Smooth muscle cell (in vitro differentiated cells): ENCODE results near the gene CD207. TPM values are rescaled to one million over a fixed set of nuclear protein-coding genes. Genes with fewer than 3 reads are reported as not detected.

Experiments
- DNase-seq: peaks from one replicate; lab custom pipeline; 2025; ENCODE audit not compliant: unreplicated experiment; lab: John Stamatoyannopoulos, UW
- H2AFZ ChIP-seq: fragments of 200-600 bp; sonication (generic); 2 replicates; pipeline ENCODE4 v1.6.0; 2016; ENCODE audit warnings: antibody characterized with exemption, low read depth, mild to moderate bottlenecking
- H3F3A ChIP-seq: fragments of 200-600 bp; sonication (generic); 2 replicates; pipeline ENCODE4 v1.6.0; 2017; ENCODE audit warnings: antibody characterized with exemption, low read depth
- H3K27ac ChIP-seq: fragments of 200-600 bp; sonication (generic); 2 replicates; pipeline ENCODE4 v1.5.1; 2016; ENCODE audit warnings: low read depth, mild to moderate bottlenecking
- H3K27me3 ChIP-seq: fragments of 200-600 bp; sonication (generic); 2 replicates; pipeline ENCODE4 v1.6.1; 2016; ENCODE audit warnings: low read depth, mild to moderate bottlenecking
- H3K36me3 ChIP-seq: fragments of 200-600 bp; sonication (generic); 2 replicates; pipeline ENCODE4 v1.5.1; 2016; ENCODE audit warnings: low read depth
- H3K4me1 ChIP-seq: fragments of 200-600 bp; sonication (generic); 2 replicates; pipeline ENCODE4 v1.5.1; 2016; ENCODE audit warnings: low read depth
- H3K4me2 ChIP-seq: fragments of 200-600 bp; sonication (generic); 2 replicates; pipeline ENCODE4 v1.6.0; 2016; ENCODE audit warnings: mild to moderate bottlenecking
- H3K4me3 ChIP-seq: fragments of 200-600 bp; sonication (generic); 2 replicates; pipeline ENCODE4 v1.5.1; 2016; ENCODE audit warnings: mild to moderate bottlenecking
- H3K79me2 ChIP-seq: fragments of 200-600 bp; sonication (generic); 2 replicates; pipeline ENCODE4 v1.6.0; 2016; ENCODE audit warnings: low read depth, mild to moderate bottlenecking
- H3K9ac ChIP-seq: fragments of 200-600 bp; sonication (generic); 2 replicates; pipeline ENCODE4 v1.6.0; 2016; ENCODE audit warnings: low read depth
- H3K9me3 ChIP-seq: fragments of 200-600 bp; sonication (generic); replicated peaks from 2 replicates; pipeline ENCODE4 v1.5.1; 2016; ENCODE audit warnings: low read depth
- H4K20me1 ChIP-seq: fragments of 200-600 bp; sonication (generic); 2 replicates; pipeline ENCODE4 v1.6.0; 2016; ENCODE audit warnings: low read depth
- CTCF ChIP-seq: fragments of 200-600 bp; sonication (generic); IDR thresholded peaks from 2 replicates; pipeline ENCODE4 v1.5.1; 2017; ENCODE audit warnings: borderline replicate concordance, mild to moderate bottlenecking, antibody characterized with exemption; ENCODE audit not compliant: insufficient read depth, poor library complexity, severe bottlenecking
- WGBS: methylation state at CpG from one replicate; pipeline ENCODE4 v1.1.7; 2016; ENCODE audit warnings: low lambda C conversion rate; 5-methylcytosine and 5-hydroxymethylcytosine counted together
- polyA plus RNA-seq: library from polyadenylated mRNA; unstranded; fragments of >200 nt; fragmentation: Nextera tagmentation; extraction: Ambion mirVana; gene quantifications from 2 replicates; pipeline ENCODE4 v1.2.1, GENCODE V29; 2016
- small RNA-seq: library from RNA; depleted of rRNA; stranded (forward); fragments of <200 nt; gene quantifications from one replicate; pipeline ENCODE3, GENCODE V24; 2014
- total RNA-seq: library from RNA; depleted of rRNA; stranded (reverse); fragments of >200 nt; gene quantifications from 2 replicates; pipeline ENCODE4 v1.2.3, GENCODE V29; 2014

CD207 gene
- total and polyA plus RNA-seq, 2 experiments from 2014 or later, result not detected

- no peaks in the 10 kb centered on the region for H4K20me1 ChIP-seq
- no peak for DNase-seq
- no peaks in the 10 kb centered on the region for H3K36me3 ChIP-seq
- no peaks in the 10 kb centered on the region for H3K9me3 ChIP-seq
- peaks cover 27% of the 10 kb centered on the region for H3K27me3 ChIP-seq
- no peaks in the 10 kb centered on the region for H3K79me2 ChIP-seq
- TF ChIP-seq CTCF, result no peak
- no peak overlapping the region for H2AFZ ChIP-seq
- WGBS, result 84% methylated on average over 2 of the region's 2 CpGs
- H3F3A ChIP-seq, result peaks cover 9% of the 10 kb centered on the region
- no peak overlapping the region for H3K9ac ChIP-seq
- no peak overlapping the region for H3K27ac ChIP-seq
- no peak overlapping the region for H3K4me2 ChIP-seq
- H3K4me3 ChIP-seq, result no peak overlapping the region
- H3K4me1 ChIP-seq, result no peaks in the 10 kb centered on the region
Measured at GRCh38 chr2:70784320-70784719, 51.3 kb downstream of the CD207 start.

Small RNA genes lying within 50 kb of the gene (small RNA-seq; reads per million reads assigned to genes)
- gene HMGN2P21, result not detected

Other genes with a start within 250 kb of the CD207 start
- gene ADD2, start 67.6 kb downstream of the CD207 start, total RNA-seq, result 3.0 and 7.1 TPM in 2 replicates
- 1.9 and 4.3 TPM in 2 replicates for gene ADD2, start 67.6 kb downstream of the CD207 start, polyA plus RNA-seq
- not detected in 2 replicates for gene FIGLA, start 45.2 kb downstream of the CD207 start, total RNA-seq
- gene FIGLA, start 45.2 kb downstream of the CD207 start, polyA plus RNA-seq, result not detected in 2 replicates
- not detected in 2 replicates for gene CLEC4F, start 15.2 kb downstream of the CD207 start, total RNA-seq
- gene CLEC4F, start 15.2 kb downstream of the CD207 start, polyA plus RNA-seq, result not detected in 2 replicates
- gene VAX2, start 64.8 kb upstream of the CD207 start, total RNA-seq, result 0.81 and 1.3 TPM in 2 replicates
- gene VAX2, start 64.8 kb upstream of the CD207 start, polyA plus RNA-seq, result 1.9 and 3.3 TPM in 2 replicates
- not detected in 2 replicates for gene ATP6V1B1, start 100.1 kb upstream of the CD207 start, total RNA-seq
- 0.59 and 2.0 TPM in 2 replicates for gene ATP6V1B1, start 100.1 kb upstream of the CD207 start, polyA plus RNA-seq
- gene ANKRD53, start 142.8 kb upstream of the CD207 start, total RNA-seq, result 1.9 TPM in 1 of 2 replicates, not detected in the other
- gene ANKRD53, start 142.8 kb upstream of the CD207 start, polyA plus RNA-seq, result 1.3 and 1.7 TPM in 2 replicates
- 35.2 and 43.5 TPM in 2 replicates for gene TEX261, start 159.1 kb upstream of the CD207 start, total RNA-seq
- 28.7 and 29.3 TPM in 2 replicates for gene TEX261, start 159.1 kb upstream of the CD207 start, polyA plus RNA-seq
- 105 and 116 TPM in 2 replicates for gene NAGK, start 232.8 kb upstream of the CD207 start, total RNA-seq
- gene NAGK, start 232.8 kb upstream of the CD207 start, polyA plus RNA-seq, result 135 and 191 TPM in 2 replicates